Neural progenitor cell (in vitro differentiated cells): ENCODE data around the gene PSPN.

Experiments
- CTCF ChIP-seq: fragments of 200-600 bp; sonication (generic); IDR thresholded peaks from 2 replicates; pipeline ENCODE4 v1.5.1; 2017; ENCODE audit warnings: antibody characterized with exemption, mild to moderate bottlenecking
- EZH2 ChIP-seq: fragments of 200-600 bp; sonication (generic); IDR thresholded peaks from 2 replicates; pipeline ENCODE4 v1.6.1; 2017; ENCODE audit warnings: antibody characterized with exemption, mild to moderate bottlenecking, moderate library complexity
- EZH2phosphoT487 ChIP-seq: fragments of 200-600 bp; sonication (generic); IDR thresholded peaks from 2 replicates; pipeline ENCODE4 v1.6.1; 2017; ENCODE audit warnings: antibody characterized with exemption

GRCh38 chr19:6376512-6377190, 918 bp upstream of the PSPN start:
- TF ChIP-seq CTCF (no peak), EZH2 (no peak), EZH2phosphoT487 (no peak)
